Measurements from ENCODE around the gene CCDC40. TPM values are rescaled to one million over a fixed set of nuclear protein-coding genes. Genes with fewer than 3 reads are reported as not detected.

Gene CCDC40
- total RNA-seq, 2 donors from 2014 or later, result 21.7 to 38.9 TPM

GRCh38 chr17:80119271-80119791 lies 82.9 kb downstream of the CCDC40 start:
- no peaks in the 10 kb centered on the region for H3K27me3 Mint-ChIP-seq (ENCODE audit: insufficient read depth)
- H3K4me1 Mint-ChIP-seq, result peaks cover 6% of the 10 kb centered on the region
- H3K36me3 ChIP-seq (ENCODE audit: control insufficient read depth, insufficient read depth, low read length), result no peaks in the 10 kb centered on the region
- peaks cover 3% of the 10 kb centered on the region for H3K4me1 ChIP-seq (ENCODE audit: control insufficient read depth, insufficient read depth, low read length)
- WGBS, 2 experiments (ENCODE audit: insufficient coverage in 1 of 2, insufficient read length in 1 of 2), result 90 to 92% methylated on average over 9 to 24 of the region's 24 CpGs
- no peak for TF ChIP-seq CTCF (conservative IDR thresholded peaks at IDR 0.05)
- peaks cover 15% of the 10 kb centered on the region for H3K9me3 ChIP-seq (ENCODE audit: control insufficient read depth, low read length)
- H3K27me3 ChIP-seq (ENCODE audit: control insufficient read depth, insufficient read depth, low read length, poor library complexity, severe bottlenecking), result no peaks in the 10 kb centered on the region
- no peak overlapping the region for H3K4me3 Mint-ChIP-seq
- no peak overlapping the region for H3K9ac ChIP-seq (ENCODE audit: extremely low read depth, low read length, poor library complexity, severe bottlenecking)
- H3K36me3 Mint-ChIP-seq (ENCODE audit: low read depth), result peaks cover 13% of the 10 kb centered on the region
- peaks cover 12% of the 10 kb centered on the region for H3K9me3 Mint-ChIP-seq
- H3K4me3 ChIP-seq (ENCODE audit: low read length), result no peak overlapping the region
- DNase-seq, result no peak
- H3K27ac ChIP-seq (ENCODE audit: low read depth, low read length), result peak overlapping the region; percentile 36
- peak overlapping the region; percentile 44 for H3K27ac Mint-ChIP-seq

GRCh38 chr17:80119839-80120238 lies 83.4 kb downstream of the CCDC40 start:
- Mint-ChIP-seq H3K4me3 (no peak overlapping the region), H3K9me3 (peaks cover 8% of the 10 kb centered on the region), H3K27ac (no peak overlapping the region), H3K36me3 (ENCODE audit: low read depth) (peaks cover 9% of the 10 kb centered on the region), H3K4me1 (peaks cover 11% of the 10 kb centered on the region), H3K27me3 (ENCODE audit: insufficient read depth) (no peaks in the 10 kb centered on the region)
- Histone ChIP-seq H3K4me1 (ENCODE audit: control insufficient read depth, insufficient read depth, low read length) (peaks cover 6% of the 10 kb centered on the region), H3K36me3 (ENCODE audit: control insufficient read depth, insufficient read depth, low read length) (no peaks in the 10 kb centered on the region), H3K9me3 (ENCODE audit: control insufficient read depth, low read length) (peaks cover 10% of the 10 kb centered on the region), H3K27me3 (ENCODE audit: control insufficient read depth, insufficient read depth, low read length, poor library complexity, severe bottlenecking) (no peaks in the 10 kb centered on the region), H3K9ac (ENCODE audit: extremely low read depth, low read length, poor library complexity, severe bottlenecking) (no peak overlapping the region), H3K27ac (ENCODE audit: low read depth, low read length) (peak overlapping the region; percentile 36), H3K4me3 (ENCODE audit: low read length) (no peak overlapping the region)
- DNase-seq, result no peak
- WGBS, 2 experiments (ENCODE audit: insufficient coverage in 1 of 2, insufficient read length in 1 of 2), result 87 to 95% methylated on average over 5 to 8 of the region's 9 CpGs
- no peak for TF ChIP-seq CTCF (conservative IDR thresholded peaks at IDR 0.05)

GRCh38 chr17:80122026-80122575 lies 85.7 kb downstream of the CCDC40 start:
- Histone ChIP-seq H3K27ac (ENCODE audit: low read depth, low read length) (no peak overlapping the region), H3K9me3 (ENCODE audit: control insufficient read depth, low read length) (no peaks in the 10 kb centered on the region), H3K27me3 (ENCODE audit: control insufficient read depth, insufficient read depth, low read length, poor library complexity, severe bottlenecking) (no peaks in the 10 kb centered on the region), H3K9ac (ENCODE audit: extremely low read depth, low read length, poor library complexity, severe bottlenecking) (no peak overlapping the region), H3K36me3 (ENCODE audit: control insufficient read depth, insufficient read depth, low read length) (no peaks in the 10 kb centered on the region), H3K4me1 (ENCODE audit: control insufficient read depth, insufficient read depth, low read length) (peaks cover 6% of the 10 kb centered on the region), H3K4me3 (ENCODE audit: low read length) (no peak overlapping the region)
- H3K27ac Mint-ChIP-seq, result no peak overlapping the region
- no peaks in the 10 kb centered on the region for H3K27me3 Mint-ChIP-seq (ENCODE audit: insufficient read depth)
- no peak for DNase-seq
- TF ChIP-seq CTCF (conservative IDR thresholded peaks at IDR 0.05), result no peak
- 90 to 96% methylated on average over 17 of the region's 17 CpGs for WGBS, 2 experiments (ENCODE audit: insufficient coverage in 1 of 2, insufficient read length in 1 of 2)
- H3K9me3 Mint-ChIP-seq, result no peaks in the 10 kb centered on the region
- no peak overlapping the region for H3K4me3 Mint-ChIP-seq
- peaks cover 11% of the 10 kb centered on the region for H3K4me1 Mint-ChIP-seq
- no peaks in the 10 kb centered on the region for H3K36me3 Mint-ChIP-seq (ENCODE audit: low read depth)

Measured in endodermal cell (in vitro differentiated cells).